Measurements from ENCODE around the gene ARFGAP1.
"Not testable (repeated sequence)": the region's sequence is repeated elsewhere in the genome, so short reads cannot be mapped to it uniquely, and the experiment has no call there.

Gene ARFGAP1

DNA sequence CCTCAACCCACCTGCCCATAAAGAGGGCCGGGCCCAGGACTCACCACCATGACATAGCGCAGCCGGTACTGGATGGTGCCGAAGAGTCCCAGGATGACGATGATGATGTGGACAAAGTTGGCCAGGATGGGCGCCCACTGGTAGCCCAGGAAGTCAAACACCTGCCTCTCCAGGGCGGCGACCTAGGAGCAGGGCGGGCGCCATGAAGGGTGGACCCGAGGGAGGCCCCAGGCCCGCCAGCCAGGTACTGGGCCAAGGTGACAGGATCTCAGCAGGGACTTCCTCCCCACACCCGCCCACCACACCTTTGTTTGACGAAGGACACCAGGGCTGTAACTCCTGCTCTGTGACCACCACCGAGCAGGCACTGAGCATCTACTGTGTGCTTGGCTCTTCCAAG, 22.7 kb upstream of the ARFGAP1 start:
- no peak overlapping the region for H3K4me3 ChIP-seq (ENCODE audit: low read depth, low read length)
- TF ChIP-seq, protein P1, sequence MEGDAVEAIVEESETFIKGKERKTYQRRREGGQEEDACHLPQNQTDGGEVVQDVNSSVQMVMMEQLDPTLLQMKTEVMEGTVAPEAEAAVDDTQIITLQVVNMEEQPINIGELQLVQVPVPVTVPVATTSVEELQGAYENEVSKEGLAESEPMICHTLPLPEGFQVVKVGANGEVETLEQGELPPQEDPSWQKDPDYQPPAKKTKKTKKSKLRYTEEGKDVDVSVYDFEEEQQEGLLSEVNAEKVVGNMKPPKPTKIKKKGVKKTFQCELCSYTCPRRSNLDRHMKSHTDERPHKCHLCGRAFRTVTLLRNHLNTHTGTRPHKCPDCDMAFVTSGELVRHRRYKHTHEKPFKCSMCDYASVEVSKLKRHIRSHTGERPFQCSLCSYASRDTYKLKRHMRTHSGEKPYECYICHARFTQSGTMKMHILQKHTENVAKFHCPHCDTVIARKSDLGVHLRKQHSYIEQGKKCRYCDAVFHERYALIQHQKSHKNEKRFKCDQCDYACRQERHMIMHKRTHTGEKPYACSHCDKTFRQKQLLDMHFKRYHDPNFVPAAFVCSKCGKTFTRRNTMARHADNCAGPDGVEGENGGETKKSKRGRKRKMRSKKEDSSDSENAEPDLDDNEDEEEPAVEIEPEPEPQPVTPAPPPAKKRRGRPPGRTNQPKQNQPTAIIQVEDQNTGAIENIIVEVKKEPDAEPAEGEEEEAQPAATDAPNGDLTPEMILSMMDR (IDR thresholded peaks at IDR 0.05; ENCODE audit: low read depth, low read length): no peak

DNA sequence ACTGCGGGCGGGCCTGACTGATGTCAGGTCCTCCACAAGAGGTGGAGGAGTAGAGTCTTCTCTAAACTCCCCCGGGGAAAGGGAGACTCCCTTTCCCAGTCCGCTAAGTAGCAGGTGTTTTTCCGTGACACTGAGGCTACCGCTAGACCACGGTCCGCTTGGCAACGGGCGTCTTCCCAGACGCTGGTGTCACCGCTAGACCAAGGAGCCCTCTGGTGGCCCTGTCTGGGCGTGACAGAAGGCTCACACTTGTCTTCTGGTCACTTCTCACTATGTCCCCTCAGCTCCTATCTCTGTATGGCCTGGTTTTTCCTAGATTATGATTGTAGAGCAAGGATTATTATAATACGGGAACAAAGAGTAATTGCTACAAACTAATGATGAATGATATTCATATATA, 21.3 kb upstream of the ARFGAP1 start:
- TF ChIP-seq, protein P1 (IDR thresholded peaks at IDR 0.05; ENCODE audit: low read depth, low read length): peak; percentile 27; the same call in 1 of the 2 replicates
- not testable (repeated sequence) for H3K4me3 ChIP-seq (ENCODE audit: low read depth, low read length)

DNA sequence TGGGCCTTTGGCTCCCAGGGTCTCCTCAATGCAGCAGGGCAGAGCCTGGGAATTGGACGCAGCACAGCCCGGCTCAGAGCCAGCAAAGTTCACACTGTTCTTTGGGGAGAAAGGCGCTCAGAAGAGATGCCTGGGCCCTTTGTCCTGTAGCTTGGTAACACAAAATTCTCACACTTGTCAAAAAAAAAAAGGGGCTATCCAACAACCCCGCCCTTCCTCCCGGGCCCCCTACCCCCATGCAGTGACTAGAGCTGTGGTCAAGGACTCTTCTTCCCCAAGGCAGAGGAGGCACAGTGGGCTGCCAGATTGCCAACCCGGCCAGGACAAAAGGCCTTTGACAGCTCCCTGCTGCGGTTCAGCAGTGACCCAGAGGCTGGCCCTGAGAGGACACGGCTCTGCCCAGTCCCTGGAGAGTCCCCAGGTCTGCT, 20.3 kb upstream of the ARFGAP1 start:
- TF ChIP-seq, protein P1 (IDR thresholded peaks at IDR 0.05; ENCODE audit: low read depth, low read length): no peak
- no peak overlapping the region for H3K4me3 ChIP-seq (ENCODE audit: low read depth, low read length)

DNA sequence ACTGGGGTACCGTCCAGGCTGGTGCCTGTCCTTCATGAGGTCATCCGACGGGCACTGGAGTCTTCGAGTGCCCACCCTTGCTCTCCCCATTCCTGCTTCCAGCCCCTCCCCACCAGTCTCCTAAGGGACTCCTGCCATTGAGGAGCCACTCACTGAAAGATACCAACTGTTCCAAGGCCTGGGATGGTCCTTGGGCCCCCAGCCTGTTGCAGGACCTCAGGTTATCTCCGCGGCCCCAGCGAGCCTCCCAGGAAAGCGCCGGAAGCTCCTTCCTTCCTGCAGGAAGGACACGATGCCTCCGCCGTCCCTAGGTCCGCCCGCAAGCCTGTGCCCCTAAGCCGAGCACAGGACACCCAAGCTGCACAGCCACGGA, 19.6 kb upstream of the ARFGAP1 start:
- TF ChIP-seq, protein P1 (IDR thresholded peaks at IDR 0.05; ENCODE audit: low read depth, low read length): no peak
- no peak overlapping the region for H3K4me3 ChIP-seq (ENCODE audit: low read depth, low read length)

DNA sequence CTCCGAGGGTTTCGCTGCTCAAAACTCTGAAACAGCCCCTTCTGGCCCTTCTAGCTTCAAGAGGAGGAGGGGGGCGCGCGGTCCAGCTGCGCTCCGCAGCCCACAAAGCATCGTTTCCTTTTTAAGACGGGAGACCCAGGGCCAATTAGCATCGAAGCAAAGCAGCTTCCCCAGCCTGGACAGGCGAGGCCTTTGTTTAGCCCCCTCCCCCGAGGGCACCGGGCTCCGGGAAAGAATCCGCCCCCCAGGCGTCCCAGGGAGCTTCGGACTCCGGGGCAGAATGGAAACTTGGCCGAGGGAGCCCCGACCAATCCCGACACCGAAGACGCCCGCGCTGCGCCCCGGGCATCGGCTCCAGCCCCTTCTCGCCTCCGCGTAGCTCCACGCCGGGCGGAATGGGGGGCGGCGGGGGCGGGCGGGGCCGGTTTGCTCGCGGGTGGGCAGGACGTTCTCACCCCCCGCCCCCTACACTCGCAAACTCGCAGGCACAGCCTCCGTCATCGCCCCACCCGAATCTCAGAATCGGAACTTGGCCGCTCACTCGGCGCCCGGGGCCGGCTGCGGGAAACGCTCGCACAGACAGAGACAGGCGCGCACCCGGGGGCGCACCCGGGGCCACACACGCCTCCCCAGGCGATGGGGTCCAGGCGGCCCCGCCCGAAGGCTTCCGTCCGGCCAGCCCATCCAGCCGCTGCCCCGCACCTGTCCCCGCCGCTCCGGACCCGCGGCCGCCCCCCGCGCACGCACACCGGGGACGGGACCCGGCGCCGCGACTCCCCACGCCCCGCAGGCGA, 19.0 kb upstream of the ARFGAP1 start:
- no peak overlapping the region for H3K4me3 ChIP-seq (ENCODE audit: low read depth, low read length)
- TF ChIP-seq, protein P1 (IDR thresholded peaks at IDR 0.05; ENCODE audit: low read depth, low read length): no peak

DNA sequence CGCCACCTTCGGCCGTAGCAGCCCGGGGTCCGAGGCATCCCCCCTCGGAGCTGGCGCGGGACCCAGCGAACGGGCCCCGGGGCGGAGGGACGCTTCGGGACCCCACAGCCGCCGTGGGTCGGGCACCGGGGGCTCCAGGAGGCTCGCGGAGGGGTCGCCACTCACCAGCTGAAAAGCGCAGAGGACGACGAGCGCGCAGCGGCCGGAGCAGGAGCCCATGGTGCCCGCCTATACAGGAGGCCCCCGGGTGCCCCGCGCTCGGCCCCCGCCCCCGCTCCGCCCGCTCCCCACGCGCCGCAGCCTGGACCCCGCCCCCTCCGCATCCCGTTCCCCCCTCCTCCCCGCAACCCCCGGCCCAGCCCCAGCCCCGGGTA, 18.4 kb upstream of the ARFGAP1 start, which contains the start of gene NKAIN4:
TSS of gene NKAIN4 (minus strand) at position 232 of the 374 bp plus-strand sequence. CDS start at position 219, 13 bp downstream.
- TF ChIP-seq, protein P1 (IDR thresholded peaks at IDR 0.05; ENCODE audit: low read depth, low read length): no peak
- no peak within 1 kb of the TSS for H3K4me3 ChIP-seq (ENCODE audit: low read depth, low read length)

DNA sequence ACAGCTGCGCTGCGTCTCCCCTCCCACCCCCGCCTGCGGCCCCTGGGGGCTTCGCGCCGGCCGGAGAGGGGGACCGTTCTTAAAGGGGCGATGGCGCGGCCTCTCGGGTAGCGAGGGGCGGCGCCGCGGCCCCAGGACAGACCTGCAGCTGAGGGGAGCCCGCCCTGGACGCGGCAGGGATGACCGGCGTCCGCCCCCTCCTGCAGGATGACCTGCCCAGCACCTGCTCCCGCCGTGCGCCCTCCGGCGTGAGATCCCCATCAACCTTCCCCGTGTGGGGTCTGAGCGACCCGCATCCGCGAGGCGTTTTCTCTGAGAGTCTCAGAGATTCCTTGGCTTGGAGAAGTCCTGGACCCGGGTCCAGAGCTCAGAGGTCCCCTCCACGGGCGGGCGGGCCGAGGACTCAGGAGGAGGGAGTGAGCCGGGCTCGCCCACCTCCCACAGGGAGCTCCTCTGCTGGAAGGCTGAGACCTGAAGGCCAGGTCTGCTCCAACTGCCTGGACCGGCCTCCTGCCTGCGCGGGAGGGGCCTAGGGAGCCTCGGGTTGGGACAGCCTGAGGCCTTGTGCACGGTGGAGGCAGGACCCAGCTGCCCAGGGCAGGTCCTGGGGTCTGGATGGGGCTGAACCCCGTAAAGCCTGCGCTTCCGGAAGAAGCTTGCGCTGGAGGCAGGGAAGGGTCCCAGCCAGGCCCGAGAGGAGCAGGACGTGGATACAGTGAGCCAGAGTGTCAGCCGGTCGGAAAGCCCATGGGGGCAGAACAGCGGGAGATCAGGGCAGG, 17.8 kb upstream of the ARFGAP1 start:
- no peak overlapping the region for H3K4me3 ChIP-seq (ENCODE audit: low read depth, low read length)
- TF ChIP-seq, protein P1 (IDR thresholded peaks at IDR 0.05; ENCODE audit: low read depth, low read length): no peak
